IPS DF 4.7 (cell line): ENCODE measurements around the gene MRPL2.

Experiments used
- DNase-seq: peaks from one replicate; pipeline ENCODE4 v3.0.0-alpha.2; 2013; ENCODE audit warnings: low spot score; ENCODE audit errors: extremely low read depth

The MRPL2 gene

GRCh38 chr6:43059168-43060033 lies at the start of gene MRPL2, which contains the start of gene KLC4:
TSS of gene MRPL2 (minus strand) at chr6:43059434. CDS start at chr6:43059381, 53 bp downstream.
TSS of gene KLC4 (plus strand) at chr6:43059631. CDS start at chr6:43061336, 1,705 bp downstream.
- DNase-seq = peak; percentile 95

GRCh38 chr6:43107344-43108062 lies 48.3 kb upstream of the MRPL2 start:
- DNase-seq = no peak

GRCh38 chr6:43105538-43106222 lies 46.4 kb upstream of the MRPL2 start:
- DNase-seq = no peak

GRCh38 chr6:43103253-43103876 lies 44.1 kb upstream of the MRPL2 start:
- no peak for DNase-seq

DNA sequence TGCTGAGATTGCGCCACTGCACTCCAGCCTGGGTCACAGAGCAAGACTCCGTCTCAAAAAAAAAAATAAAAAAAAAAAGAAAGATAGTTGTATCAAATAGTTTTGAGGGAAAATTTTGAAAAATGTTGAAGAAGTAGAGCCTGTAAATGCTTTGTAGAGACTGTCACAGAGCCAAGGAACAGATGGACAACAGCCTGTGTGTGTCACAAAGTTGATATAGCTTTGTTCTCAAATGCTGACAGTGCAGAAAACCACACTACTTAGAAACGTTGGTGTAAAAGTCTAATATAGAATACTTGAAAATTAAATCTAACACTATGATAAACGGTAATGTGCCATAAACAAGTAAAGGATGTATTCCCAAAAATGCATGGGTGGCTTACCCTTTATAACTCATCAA lies 42.3 kb upstream of the MRPL2 start:
- no peak for DNase-seq

GRCh38 chr6:43097502-43097901 lies 38.3 kb upstream of the MRPL2 start:
- no peak for DNase-seq

- DNase-seq = no peak
Measured at GRCh38 chr6:43097098-43097489, 37.9 kb upstream of the MRPL2 start.

DNA sequence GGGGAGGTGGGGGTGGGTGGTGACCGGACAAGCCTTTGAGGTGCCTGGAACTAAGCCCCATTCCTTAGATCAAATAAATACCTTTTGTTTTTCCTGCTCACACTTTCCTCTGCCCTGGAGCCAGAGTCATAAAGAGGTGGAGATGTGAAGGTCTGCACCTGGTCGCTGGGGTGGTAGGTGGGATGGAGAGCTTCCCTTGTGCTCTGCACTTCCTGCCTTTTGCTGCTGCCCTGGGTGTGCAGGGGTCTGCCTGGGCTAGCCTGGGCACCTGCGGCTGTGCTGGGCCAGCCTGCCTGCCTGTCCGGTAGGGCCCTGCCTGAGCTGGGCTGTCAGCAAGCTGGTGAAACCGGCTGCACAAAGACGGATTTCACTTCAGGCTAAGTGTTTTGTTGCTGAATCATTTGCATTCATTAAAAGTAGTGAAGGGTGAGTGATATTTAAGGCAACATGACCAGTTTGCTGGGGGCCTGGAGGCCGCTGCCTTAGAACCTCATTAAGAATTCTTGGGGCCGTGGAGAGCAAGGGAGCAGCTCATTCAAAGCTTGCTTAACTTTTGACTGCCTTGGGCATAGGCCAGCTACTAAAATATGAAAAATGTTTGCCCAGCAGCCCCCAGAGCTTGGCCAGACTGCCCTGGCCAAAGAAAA lies 37.3 kb upstream of the MRPL2 start:
- no peak for DNase-seq

DNA sequence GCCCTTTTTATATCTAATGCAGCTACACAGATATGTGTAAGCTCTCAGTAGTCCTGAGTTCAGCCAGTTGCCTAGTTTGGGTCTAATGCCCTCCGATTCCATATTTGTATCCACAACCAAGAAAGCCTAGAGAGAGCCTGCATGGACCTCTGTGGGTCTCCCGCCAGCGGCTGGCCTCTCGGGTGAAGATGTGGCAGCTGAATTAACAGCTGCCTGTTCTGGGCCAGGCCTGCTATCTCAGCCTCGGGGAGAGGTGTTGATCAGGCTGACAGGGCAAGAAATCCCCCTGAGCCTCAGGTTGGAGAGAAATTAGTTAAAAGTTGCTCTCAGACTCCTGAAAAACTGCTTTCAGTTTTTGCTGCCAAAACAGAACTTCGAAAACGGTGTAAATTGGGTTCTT lies 36.7 kb upstream of the MRPL2 start:
- no peak for DNase-seq

GRCh38 chr6:43093436-43094289 lies 34.4 kb upstream of the MRPL2 start:
- no peak for DNase-seq

DNA sequence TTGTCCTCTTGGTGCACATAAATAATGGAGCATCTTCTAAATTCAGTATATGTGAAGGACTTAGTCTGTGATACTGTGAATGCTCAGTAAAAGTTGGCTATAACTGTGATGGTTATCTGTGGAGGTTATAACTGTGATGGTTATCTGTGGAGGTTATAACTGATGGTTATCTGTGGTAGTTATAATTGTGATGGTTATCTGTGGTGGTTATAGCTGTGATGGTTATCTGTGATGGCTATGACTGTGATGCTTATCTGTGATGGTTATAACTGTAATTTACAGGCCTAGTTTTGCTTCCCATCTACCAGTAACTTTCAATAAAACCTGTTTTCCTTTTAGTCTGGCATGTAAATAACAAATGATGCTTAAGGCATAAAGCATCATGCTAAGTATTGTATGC lies 33.4 kb upstream of the MRPL2 start:
- no peak for DNase-seq

DNA sequence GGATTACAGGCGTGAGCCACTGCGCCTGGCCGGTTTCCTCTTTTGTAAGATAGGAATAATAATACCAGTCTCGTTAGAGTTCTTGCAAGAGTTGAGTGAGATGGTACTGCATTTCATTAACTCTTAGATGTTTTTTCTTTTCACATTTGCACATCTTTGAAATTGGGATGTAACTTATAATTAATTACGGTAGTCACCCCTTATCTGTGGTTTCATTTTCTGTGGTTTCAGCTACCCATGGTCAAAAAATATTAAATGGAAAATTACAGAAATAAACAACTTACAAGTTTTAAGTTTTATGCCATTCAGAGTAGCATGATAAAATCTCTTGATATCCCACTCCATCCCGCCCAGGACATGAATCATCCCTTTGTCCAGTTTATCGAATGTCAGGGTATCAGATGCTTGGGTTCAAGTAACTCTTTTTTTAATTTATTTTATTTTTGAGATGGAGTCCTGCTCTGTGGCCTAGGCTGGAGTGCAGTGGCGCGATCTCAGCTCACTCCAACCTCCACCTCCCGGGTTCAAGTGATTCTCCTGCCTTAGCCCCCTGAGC lies 32.3 kb upstream of the MRPL2 start:
- no peak for DNase-seq

DNA sequence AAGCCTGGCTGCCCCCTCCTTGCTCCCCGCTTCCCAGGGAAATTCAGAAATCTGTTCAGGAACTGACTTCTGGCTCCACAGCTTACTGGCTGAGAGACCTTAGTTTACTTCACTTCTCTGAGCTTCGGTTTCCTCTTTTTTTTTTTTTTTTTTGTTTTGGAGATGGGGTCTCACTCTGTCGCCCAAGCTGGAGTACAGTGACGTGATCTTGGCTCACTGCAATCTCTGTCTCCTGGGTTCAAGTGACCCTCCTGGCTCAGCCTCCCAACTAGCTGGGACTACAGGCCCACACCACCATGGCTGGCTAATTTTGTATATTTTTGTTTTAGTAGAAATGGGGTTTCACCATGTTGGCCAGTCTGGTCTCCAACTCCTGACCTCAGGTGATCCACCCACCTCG lies 31.8 kb upstream of the MRPL2 start:
- DNase-seq = no peak

GRCh38 chr6:43090559-43090956 lies 31.3 kb upstream of the MRPL2 start:
- DNase-seq = no peak

DNA sequence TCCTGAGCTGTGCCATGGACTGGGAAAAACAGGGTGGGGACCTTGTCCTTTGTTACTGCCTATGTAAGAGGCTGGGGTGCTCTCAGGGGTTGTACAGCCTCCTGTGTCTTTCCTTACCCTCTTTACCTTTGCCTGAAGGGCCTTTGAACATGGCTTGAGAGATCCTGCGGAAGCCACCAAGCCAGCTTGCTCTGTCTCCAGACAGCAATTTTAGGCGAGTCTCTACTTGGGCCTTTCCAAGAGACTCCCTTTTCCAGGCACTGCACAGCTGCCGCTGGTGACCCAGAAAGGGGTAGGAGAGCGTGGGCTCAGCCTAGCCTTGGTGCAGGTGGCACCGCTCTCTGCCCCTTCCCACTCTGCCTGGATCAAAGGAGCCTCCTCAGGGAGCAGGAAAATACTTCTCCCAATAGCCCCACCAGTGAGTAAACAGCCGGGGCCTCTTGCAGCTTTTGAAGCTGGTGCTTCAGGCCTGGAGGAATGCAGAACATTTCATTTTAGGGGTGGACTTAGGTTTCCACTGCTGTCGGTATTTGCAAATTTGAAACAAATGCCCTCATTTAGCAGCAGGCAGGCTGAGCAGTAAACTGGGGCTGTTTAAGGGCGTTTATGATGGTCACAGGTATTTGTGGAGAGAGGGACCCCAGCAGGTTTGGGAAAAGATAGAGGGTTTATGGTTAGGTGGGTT lies 30.8 kb upstream of the MRPL2 start:
- no peak for DNase-seq

- DNase-seq = no peak
Measured at GRCh38 chr6:43089467-43089866, 30.2 kb upstream of the MRPL2 start.

DNA sequence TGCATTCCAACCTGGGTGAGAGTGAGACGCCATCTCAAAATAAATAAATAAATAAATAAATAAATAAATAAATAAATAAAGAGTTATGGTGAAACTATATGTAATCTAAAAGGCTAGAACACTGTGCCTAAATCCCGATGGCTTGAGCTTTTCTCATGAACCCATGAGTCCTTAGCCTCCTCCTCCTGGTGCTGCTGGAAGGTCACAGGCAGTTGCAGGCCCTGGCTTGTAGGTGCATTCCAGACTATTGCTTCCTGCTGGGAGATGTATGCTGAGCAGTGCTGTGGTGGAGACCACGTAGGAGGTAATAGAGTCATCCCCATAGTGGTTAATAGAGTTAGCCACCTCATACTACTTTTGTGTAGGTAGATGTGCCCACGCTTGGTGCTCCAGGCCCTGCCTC lies 29.4 kb upstream of the MRPL2 start:
- DNase-seq = no peak

DNA sequence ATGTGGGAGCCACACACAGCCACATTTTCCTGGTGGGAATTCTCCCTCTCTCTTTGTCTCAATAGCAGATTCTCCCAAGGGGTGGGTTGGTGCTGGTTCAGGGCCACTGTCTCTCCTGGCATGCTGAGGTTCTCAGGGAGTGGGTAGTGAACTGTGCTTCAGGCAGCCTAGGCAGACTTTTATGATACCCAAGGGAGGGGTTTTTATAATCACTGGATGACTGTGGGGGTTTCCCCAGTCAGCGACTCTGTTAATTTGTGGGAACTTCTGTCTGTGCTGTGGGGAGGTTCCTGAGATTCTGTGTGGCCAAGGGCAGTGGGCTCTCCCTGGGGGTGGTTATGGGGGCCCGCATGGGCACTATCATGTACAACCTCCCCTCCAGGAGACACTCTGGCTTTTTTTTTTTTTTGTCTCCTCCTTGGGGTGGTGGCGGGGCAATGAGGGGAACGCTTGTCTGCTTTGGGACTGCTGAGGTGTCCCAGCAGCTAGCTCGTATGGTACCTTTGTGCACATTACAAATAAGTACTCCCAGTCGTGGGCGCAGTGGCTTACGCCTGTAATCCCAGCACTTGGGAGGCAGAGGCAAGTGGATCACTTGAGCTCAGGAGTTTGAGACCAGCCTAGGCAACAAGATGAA lies 26.9 kb upstream of the MRPL2 start:
- DNase-seq = no peak
